SK-N-SH treated with all-trans-retinoic acid at 6 μM for 48 hours (cell line): ENCODE data around the gene UTS2.

Experiments
- CREB5 ChIP-seq: fragments of 250-450 bp; sonication (Bioruptor Pico); IDR thresholded peaks from 2 replicates; pipeline ENCODE4 v1.5.1; 2020; ENCODE audit warnings: low read depth, mild to moderate bottlenecking, moderate library complexity
- CSRNP3 ChIP-seq: fragments of 250-450 bp; sonication (Bioruptor Pico); IDR thresholded peaks from 2 replicates; pipeline ENCODE4 v1.5.1; 2021; ENCODE audit warnings: mild to moderate bottlenecking, moderate library complexity
- ESRRG ChIP-seq: fragments of 250-450 bp; sonication (Bioruptor Pico); IDR thresholded peaks from 2 replicates; pipeline ENCODE4 v1.6.1; 2021; ENCODE audit warnings: mild to moderate bottlenecking
- OSR1 ChIP-seq: fragments of 250-450 bp; sonication (Bioruptor Pico); IDR thresholded peaks from 2 replicates; pipeline ENCODE4 v1.8.0; 2022; ENCODE audit warnings: moderate library complexity, mild to moderate bottlenecking, inconsistent platforms
- PATZ1 ChIP-seq: fragments of 250-450 bp; sonication (Bioruptor Pico); IDR thresholded peaks from 2 replicates; pipeline ENCODE4 v1.8.0; 2020; ENCODE audit warnings: mild to moderate bottlenecking, moderate library complexity, borderline replicate concordance
- RARB ChIP-seq: fragments of 250-450 bp; sonication (Bioruptor Pico); IDR thresholded peaks from 2 replicates; pipeline ENCODE4 v1.8.0; 2021; ENCODE audit warnings: mild to moderate bottlenecking, moderate library complexity
- SNAI2 ChIP-seq: fragments of 250-450 bp; sonication (Bioruptor Pico); IDR thresholded peaks from 2 replicates; pipeline ENCODE4 v1.5.0; 2020; ENCODE audit warnings: mild to moderate bottlenecking, moderate library complexity
- TCF4 ChIP-seq: fragments of 250-450 bp; sonication (Bioruptor Pico); IDR thresholded peaks from 2 replicates; pipeline ENCODE4 v1.8.0; 2021; ENCODE audit warnings: mild to moderate bottlenecking, moderate library complexity, borderline replicate concordance
- TSHZ2 ChIP-seq: fragments of 250-450 bp; sonication (Bioruptor Pico); IDR thresholded peaks from 2 replicates; pipeline ENCODE4 v1.5.0; 2020; ENCODE audit warnings: mild to moderate bottlenecking, moderate library complexity
- ZC3H10 ChIP-seq: fragments of 250-450 bp; sonication (Bioruptor Pico); IDR thresholded peaks from 2 replicates; pipeline ENCODE4 v1.5.1; 2021; ENCODE audit warnings: mild to moderate bottlenecking, moderate library complexity
- ZFP3 ChIP-seq: fragments of 250-450 bp; sonication (Bioruptor Pico); IDR thresholded peaks from 2 replicates; pipeline ENCODE4 v1.5.0; 2020; ENCODE audit warnings: mild to moderate bottlenecking, moderate library complexity
- ZFP30 ChIP-seq: fragments of 450-650 bp; formaldehyde crosslinking; IDR thresholded peaks from 2 replicates; pipeline ENCODE4 v1.5.0; 2022; ENCODE audit warnings: mild to moderate bottlenecking, moderate library complexity

- TF ChIP-seq CREB5 (no peak), TCF4 (no peak), ZC3H10 (CRISPR knock-in tag) (no peak), RARB (CRISPR knock-in tag) (no peak), ZFP30 (CRISPR knock-in tag) (no peak), ZFP3 (CRISPR knock-in tag) (no peak), TSHZ2 (CRISPR knock-in tag) (no peak), PATZ1 (CRISPR knock-in tag) (no peak), OSR1 (CRISPR knock-in tag) (no peak), ESRRG (no peak), CSRNP3 (CRISPR knock-in tag) (no peak), SNAI2 (CRISPR knock-in tag) (no peak)
Measured at GRCh38 chr1:7808253-7808844, 44.5 kb downstream of the UTS2 start.
